Breast epithelium (tissue), 3 donors: ENCODE data around the gene C9orf153.

Source experiments
- POLR2A ChIP-seq: fragments of 450-650 bp; IDR thresholded peaks from one replicate; pipeline ENCODE4 v1.6.1; 2016; ENCODE audit warnings: antibody characterized with exemption, mild to moderate bottlenecking, moderate library complexity
- POLR2AphosphoS5 ChIP-seq, 3 donors: sonication (generic); formaldehyde crosslinking; IDR thresholded peaks; one replicate each; pipeline ENCODE4 v1.6.1; 2017; ENCODE audit warnings: antibody characterized with exemption in 3 of 3
- TF ChIP-seq, protein P1 (sequence below), 3 donors: fragments of 450-650 bp; IDR thresholded peaks; one replicate each; pipeline ENCODE4 v1.5.1; 2016 to 2017; ENCODE audit warnings: antibody characterized with exemption in 3 of 3, mild to moderate bottlenecking in 3 of 3, moderate library complexity in 3 of 3

- TF ChIP-seq, protein P1, sequence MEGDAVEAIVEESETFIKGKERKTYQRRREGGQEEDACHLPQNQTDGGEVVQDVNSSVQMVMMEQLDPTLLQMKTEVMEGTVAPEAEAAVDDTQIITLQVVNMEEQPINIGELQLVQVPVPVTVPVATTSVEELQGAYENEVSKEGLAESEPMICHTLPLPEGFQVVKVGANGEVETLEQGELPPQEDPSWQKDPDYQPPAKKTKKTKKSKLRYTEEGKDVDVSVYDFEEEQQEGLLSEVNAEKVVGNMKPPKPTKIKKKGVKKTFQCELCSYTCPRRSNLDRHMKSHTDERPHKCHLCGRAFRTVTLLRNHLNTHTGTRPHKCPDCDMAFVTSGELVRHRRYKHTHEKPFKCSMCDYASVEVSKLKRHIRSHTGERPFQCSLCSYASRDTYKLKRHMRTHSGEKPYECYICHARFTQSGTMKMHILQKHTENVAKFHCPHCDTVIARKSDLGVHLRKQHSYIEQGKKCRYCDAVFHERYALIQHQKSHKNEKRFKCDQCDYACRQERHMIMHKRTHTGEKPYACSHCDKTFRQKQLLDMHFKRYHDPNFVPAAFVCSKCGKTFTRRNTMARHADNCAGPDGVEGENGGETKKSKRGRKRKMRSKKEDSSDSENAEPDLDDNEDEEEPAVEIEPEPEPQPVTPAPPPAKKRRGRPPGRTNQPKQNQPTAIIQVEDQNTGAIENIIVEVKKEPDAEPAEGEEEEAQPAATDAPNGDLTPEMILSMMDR (IDR thresholded peaks at IDR 0.05): no peak
- TF ChIP-seq POLR2A (no peak), POLR2AphosphoS5 (IDR thresholded peaks at IDR 0.05) (no peak)
Measured at GRCh38 chr9:86176468-86176867, 83.0 kb downstream of the C9orf153 start.
